Suppressor macrophage (primary cell): ENCODE results near the gene OR4K5.
"Not testable (repeated sequence)": the region's sequence is repeated elsewhere in the genome, so short reads cannot be mapped to it uniquely, and the experiment has no call there.

Experiments
- DNase-seq, 4 experiments: peaks; one replicate each; pipeline ENCODE4 v3.0.0-alpha.2; 2020 to 2022
- total RNA-seq, 17 experiments: gene quantifications; one replicate each; lab custom pipeline; 2026; ENCODE audit warnings: mixed read lengths in 6 of 17, inconsistent platforms in 3 of 17; lab: John Stamatoyannopoulos, UW

The OR4K5 gene, protein sequence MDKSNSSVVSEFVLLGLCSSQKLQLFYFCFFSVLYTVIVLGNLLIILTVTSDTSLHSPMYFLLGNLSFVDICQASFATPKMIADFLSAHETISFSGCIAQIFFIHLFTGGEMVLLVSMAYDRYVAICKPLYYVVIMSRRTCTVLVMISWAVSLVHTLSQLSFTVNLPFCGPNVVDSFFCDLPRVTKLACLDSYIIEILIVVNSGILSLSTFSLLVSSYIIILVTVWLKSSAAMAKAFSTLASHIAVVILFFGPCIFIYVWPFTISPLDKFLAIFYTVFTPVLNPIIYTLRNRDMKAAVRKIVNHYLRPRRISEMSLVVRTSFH
- total RNA-seq: 0 to 1.3 (median 0) reads per million in 17 experiments

DNA sequence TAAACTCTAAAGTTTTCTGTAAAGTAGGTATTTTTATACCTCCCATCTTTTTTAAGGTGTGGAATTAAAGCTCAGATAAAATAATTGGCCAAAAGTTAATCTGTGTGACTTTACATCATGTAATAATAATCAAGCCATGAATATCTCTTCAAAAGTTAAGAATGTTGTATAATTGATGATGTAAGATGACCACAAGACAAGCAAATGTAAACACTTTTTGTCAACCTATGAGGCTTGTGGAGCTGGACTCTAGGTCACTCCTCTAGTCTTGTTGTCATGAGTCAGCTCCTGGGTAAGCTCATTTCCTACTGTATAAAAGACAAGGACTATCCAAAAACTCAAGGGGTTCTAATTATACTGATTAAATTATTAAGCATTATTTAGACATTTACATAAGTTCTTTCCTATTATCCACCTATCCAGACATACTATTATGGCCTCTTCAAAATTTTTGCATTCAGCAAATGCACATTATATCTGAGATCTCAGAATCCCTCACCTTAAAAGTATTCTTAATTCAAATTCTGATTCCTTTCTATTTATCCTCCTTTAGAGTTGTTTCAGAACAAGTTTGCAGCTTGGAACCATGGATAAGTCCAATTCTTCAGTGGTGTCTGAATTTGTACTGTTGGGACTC, at the start of gene OR4K5:
TSS of gene OR4K5 (plus strand) at position 587 of the 637 bp plus-strand sequence. CDS start at position 587, 0 bp downstream.
- DNase-seq: no peak

DNA sequence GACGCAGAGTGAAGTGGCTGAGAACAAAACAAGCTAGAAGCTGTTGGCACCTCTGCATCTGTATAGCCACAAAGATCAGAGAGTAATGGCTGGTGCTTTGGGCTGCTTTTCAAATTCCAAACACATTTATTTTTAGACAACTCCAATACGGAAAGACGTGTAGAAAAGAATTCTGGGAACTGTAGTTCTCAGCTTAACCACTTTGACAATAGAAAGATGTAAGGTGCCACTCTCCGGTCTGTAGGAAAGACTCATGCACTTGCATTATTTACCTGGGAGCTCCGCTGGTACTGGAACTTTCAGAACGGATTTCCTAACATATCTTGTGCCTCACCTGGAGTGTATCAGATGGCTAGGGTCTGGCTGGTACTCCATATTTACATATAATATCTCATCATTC, 47.2 kb upstream of the OR4K5 start:
- no peak for DNase-seq

GRCh38 chr14:19874842-19875241, 45.6 kb upstream of the OR4K5 start, which contains the start of gene OR4K2:
OR4K2 (plus strand) TSS chr14:19875142; CDS start chr14:19876268, 1,126 bp downstream.
- no peak for DNase-seq

DNA sequence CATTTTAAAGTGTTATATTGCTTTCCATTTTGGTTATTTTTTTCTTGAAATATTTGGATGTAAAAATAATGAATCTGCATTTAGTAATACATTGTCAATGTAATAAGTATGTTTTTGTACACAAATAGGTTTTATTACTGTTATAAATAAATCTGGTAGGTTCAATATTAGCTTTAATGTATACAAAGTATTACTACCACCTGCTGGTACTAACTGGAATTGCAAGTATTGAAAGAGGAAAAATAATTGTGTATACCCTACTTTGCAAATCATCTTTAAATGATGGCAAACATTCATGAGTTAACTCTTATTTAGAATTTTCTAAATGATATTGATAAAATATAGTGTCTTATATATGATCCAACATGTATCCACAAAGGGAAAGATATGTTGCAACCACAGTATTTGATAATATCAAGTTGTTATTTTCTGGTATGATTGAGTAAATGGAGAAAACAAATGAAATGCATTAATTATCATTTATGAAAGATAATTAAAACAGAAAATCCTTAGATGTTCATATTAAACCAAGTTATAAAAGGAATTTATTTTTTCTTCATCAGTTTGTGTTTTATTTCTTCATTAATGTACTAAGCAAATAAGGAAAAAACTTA, 42.3 kb upstream of the OR4K5 start:
- peak in 3 of 4 experiments; percentile 10 to 50 (median 35) for DNase-seq

DNA sequence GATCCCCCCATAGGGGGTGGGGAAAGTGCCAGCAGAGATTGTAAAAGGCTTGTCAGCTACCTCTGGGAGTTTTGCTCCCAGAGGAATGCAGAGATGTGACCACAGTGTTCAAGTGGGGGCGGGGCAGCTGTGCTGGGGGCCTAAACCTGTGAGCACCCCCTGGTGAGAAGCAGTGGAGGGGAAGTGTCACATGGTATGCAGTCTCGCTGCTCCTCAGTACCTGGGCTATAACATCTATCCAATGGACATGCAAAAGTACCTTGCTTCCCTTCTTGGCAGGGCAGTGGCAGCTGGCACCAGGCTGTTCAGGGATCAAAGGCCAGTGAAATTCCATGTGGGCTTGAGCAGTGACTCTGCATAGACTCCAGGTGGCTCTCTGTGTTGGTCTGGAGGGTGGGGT, 25.1 kb upstream of the OR4K5 start:
- no peak for DNase-seq

DNA sequence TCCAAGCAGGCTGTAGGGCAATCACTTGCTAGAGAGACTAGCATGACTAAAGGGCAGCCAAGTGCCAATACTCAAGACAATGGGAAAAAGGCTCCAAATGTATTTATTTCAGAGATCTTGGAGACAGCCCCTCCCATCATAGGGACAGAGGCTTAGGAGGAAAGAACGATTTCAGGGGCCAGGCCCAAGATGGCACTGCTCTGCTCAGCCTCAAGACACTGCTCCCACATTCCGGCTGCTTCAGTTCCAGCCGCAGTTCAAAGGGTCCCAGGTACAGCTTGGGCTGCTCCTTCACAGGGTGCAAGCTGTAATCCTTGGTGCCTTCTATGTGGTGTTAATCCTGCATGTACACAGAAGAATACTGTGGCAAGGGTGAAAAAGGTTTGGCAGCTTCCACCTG, 19.4 kb upstream of the OR4K5 start:
- no peak for DNase-seq

DNA sequence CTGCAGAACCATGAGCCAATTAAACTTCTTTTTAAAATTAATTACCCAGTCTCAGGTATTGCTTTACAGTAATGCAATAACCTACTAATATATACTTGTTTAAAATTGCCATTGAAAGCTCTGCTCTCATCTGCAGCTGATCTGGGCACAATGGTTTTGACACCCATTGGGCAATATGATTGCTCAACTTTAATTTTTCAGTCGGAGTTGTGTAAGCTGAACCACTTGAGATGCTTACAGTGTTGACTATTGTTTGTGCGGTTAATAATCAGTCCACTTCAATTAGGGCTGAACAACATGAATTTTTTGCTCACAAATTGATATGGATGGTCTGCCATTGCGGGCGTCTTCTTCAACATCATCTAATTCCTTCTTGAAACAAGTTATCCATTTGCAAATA, 18.0 kb upstream of the OR4K5 start:
- DNase-seq: no peak

DNA sequence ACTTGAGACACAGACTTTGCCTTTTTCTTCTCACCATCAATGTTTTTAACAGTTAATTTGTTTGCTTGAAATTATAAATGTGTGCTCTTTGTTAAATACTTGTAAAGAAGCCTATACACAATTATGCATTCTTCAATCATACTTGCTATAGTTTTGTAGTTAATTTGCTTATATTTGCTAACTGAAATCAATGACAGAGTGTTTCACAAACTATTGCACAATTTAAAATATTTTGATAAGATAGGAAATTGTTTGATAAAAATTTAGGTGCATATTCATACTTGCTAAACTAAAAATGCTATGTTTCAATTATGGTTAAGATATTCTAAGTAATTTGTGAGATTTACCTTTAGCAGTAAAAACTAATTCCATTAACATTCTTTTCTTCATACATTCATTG, 13.7 kb upstream of the OR4K5 start:
- DNase-seq: no peak

DNA sequence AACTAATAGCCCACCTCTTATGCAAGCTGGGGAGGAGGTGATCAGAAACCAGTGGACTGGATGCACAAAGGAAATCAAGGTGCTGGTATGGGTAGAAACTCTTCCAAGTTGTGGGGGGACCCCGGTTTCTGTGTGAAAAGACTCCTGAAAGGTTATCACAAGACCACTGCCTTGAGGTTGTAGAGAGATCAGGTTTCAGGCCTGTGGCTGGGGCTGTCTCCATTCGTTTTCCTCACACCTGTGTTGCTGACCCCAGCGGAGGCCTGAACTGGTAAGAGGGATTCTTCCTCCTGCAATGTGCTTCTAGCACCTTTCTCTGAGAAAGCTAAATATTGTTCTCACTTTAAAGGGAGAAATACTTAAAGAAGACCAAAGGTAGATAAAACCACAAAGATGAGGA, 9.3 kb upstream of the OR4K5 start:
- DNase-seq: no peak

GRCh38 chr14:19917243-19917642, 3.2 kb upstream of the OR4K5 start:
- DNase-seq: no peak

DNA sequence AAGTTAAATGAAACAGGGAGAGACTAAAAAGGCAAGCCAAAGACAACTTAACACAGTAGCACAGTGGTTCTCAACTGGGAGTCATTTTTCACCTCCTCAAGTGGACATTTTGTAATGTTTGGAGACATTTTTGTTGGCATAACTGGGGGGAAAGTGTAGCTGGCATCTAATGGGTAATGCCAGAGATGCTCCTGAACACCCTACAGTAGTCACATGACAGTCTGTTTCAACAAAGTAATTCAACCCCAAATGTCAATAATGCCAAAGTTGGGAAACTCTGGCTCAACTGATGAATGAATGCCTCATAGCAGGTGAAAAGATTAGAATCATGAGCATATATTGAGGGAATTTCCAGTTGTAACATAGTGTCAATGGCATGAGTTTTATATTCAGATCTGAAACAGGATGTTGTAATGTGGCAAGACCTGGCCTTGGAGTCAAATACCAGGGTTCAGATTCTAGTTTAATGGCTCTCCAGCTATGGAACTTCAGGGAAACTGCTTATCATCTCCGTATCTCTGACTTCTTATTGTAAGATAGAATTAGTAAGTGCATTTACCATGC, 2.4 kb upstream of the OR4K5 start:
- DNase-seq: no peak

DNA sequence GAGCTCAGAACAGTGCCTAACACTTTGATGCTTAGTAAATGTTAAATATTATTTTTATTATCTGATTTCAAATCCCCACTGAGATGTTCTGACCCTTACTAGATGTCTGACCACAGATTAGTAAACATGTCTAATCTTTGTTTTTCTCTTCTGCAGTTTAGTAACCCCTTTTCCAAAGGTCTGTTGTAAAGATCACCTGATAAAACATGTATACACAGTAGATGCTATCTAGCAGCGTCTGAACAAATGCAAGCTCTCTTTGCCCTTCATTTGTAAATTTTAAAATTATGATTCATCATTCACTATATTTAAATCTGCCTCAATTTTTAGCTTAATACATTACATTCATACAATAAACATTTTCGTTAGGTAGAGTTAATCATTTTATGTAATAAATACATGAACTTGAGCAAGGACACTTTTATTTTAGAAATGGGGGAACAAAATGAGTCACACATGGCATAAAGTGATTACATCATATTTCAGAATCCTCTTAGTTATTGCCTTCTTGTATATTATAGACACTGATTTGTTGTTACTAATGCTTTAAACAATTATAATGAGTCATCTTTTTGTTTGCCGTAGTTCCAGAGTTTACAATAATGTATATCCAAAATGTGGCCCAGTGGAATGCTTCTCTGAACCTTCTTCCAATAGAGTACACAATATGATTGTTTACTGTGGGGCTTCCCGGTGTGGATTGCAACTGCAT, 1.7 kb upstream of the OR4K5 start:
- no peak for DNase-seq

GRCh38 chr14:19930617-19931016, 10.2 kb downstream of the OR4K5 start, which contains the start of gene OR4K1:
OR4K1 (plus strand) TSS chr14:19930917; CDS start chr14:19935667, 4,750 bp downstream.
- no peak for DNase-seq

DNA sequence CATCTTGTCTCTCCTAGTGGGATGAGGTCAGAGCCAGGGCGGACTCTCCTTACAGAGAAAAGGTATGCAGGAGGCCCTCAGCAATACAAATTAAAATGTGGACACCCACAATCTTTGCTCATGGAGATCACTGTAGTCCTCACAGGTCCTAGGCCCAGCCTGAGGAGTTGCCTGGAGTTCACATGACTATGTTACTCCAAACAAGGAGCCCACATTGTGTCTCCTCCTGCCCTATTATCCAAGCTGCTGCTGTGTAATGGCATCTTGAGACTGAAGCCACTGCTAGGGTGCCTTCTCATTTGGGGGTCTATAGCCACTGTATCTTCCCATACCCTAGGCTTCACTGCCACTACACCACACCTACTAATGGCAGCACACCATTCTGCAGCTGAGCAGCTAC, 21.3 kb downstream of the OR4K5 start:
- DNase-seq: no peak

DNA sequence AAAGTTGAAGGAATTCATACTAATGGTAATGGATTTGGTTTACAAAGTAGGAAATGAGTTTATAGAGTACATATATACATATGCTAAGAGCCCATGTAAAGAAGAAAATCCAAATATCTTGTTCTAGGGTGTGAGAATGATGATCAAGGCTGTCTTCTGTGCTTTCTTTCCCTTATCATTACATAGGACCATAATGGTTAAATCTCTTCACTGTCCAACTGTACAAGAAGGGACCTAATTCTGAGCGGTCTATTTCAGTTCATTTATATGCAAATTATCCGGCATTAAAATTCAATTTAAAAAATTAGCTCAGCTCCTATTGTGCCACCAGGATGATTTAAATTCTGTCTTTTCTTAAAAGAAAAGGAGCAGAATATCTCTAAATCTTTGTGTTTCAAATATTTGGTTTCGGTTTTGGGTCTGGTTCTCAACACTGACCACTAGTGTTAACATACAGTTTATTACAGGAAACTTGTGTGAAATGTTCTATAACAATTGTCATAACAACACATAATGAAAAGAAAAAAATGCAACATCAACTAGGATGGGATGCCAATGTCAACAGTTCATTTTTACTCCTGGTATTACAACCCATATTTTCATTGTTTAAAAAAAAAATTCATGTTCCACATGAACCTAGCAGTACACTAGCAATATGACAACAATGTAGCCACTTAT, 27.1 kb downstream of the OR4K5 start:
- DNase-seq: no peak

DNA sequence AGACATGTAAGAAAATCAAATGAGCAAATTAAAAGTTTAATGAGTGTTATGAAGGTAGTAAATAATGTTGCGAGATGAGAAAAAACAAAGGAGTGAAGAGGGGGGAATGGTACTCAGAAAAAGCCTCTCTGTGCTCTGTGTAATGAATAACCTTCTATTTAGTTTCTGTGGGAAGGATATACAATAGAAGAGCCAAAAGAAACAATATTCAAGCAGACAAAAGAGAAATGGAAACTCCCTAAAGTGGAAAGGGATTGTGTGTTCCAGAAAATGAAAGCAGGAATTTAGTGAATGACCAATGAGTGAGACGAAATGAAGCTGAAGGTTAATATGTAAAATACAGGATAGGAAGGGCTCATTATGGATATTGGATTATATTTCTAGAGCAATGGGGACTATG, 28.8 kb downstream of the OR4K5 start:
- no peak for DNase-seq

GRCh38 chr14:19969735-19970134, 49.3 kb downstream of the OR4K5 start:
- not testable (repeated sequence) for DNase-seq
